ENCODE measurements around the gene SALL1. TPM values are rescaled to one million over a fixed set of nuclear protein-coding genes. Genes with fewer than 3 reads are reported as not detected.

SALL1 gene
- polyA plus RNA-seq, 1 experiment, result 9.9 TPM

DNA sequence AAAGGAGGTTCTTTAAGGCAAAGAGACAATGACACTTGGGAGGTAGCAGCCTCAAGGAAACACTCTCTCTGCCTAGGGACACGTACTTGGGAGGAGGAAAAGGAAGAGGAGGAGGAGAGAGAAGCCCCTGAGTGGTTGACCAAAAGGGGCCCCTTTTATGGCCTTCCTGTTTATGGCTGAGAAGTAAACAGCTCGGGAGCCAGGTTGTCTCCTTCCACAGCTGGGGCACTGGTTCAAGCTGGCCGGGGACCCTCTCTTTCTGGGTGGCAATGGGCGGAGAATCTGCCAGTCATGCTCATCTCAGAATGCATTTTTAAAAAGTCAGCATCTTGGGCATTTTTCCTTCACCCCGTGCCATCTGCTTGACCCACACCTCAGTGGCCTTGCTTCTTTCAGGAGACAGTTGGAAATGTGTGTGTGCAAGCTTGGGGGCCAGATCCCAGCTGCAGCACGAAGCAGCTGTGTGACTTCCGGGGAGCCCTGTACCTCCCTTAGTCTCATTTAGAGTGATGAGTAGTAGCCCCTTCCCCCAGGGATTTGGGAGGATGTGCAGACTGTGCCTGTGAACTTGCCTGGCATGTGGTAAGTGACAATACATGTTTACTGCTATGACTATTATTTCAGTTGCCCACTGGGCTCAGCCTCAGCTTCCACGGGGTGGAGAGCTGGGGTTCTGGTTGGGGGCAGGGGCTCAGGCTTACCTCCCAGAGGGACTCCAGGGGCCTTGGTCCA lies 33.8 kb upstream of the SALL1 start:
- DNase-seq (ENCODE audit: low read depth, low spot score), result no peak
- Histone ChIP-seq H3K27me3 (ENCODE audit: control insufficient read depth, insufficient read depth, low read length) (no peaks in the 10 kb centered on the region), H3K9me3 (ENCODE audit: control insufficient read depth, insufficient read depth, low read length) (no peaks in the 10 kb centered on the region), H3K4me3 (ENCODE audit: low read depth, low read length) (no peak overlapping the region), H3K27ac (ENCODE audit: low read depth, low read length) (no peak overlapping the region)
- TF ChIP-seq, protein P1, sequence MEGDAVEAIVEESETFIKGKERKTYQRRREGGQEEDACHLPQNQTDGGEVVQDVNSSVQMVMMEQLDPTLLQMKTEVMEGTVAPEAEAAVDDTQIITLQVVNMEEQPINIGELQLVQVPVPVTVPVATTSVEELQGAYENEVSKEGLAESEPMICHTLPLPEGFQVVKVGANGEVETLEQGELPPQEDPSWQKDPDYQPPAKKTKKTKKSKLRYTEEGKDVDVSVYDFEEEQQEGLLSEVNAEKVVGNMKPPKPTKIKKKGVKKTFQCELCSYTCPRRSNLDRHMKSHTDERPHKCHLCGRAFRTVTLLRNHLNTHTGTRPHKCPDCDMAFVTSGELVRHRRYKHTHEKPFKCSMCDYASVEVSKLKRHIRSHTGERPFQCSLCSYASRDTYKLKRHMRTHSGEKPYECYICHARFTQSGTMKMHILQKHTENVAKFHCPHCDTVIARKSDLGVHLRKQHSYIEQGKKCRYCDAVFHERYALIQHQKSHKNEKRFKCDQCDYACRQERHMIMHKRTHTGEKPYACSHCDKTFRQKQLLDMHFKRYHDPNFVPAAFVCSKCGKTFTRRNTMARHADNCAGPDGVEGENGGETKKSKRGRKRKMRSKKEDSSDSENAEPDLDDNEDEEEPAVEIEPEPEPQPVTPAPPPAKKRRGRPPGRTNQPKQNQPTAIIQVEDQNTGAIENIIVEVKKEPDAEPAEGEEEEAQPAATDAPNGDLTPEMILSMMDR (IDR thresholded peaks at IDR 0.05; ENCODE audit: low read depth, low read length), result no peak
- CTCF ChIA-PET, result interaction anchor here (0.6 to 0.8 kb wide), 3 partner anchors 19 to 427 kb away, joined by 3 to 6 read pairs (median 3); no protein-coding TSS in a partner anchor
- POLR2A ChIA-PET, result no interaction called here

DNA sequence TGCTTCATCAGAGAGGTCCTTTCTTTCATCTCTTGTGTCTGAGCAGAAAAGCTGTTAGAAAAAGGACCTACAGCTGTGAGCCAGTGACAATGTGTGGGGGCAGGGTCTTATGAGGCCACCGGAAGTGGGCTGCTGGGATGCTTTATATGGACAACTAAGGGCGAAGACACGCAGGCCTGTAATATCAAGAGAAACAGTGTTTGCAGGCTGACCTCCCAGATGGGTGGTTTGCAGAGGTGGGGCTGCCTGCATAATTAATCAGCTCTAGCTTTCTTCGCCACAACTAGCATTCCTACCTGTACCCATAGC lies 30.4 kb upstream of the SALL1 start:
- Histone ChIP-seq H3K27me3 (ENCODE audit: control insufficient read depth, insufficient read depth, low read length) (no peaks in the 10 kb centered on the region), H3K9me3 (ENCODE audit: control insufficient read depth, insufficient read depth, low read length) (no peaks in the 10 kb centered on the region), H3K4me3 (ENCODE audit: low read depth, low read length) (no peak overlapping the region), H3K27ac (ENCODE audit: low read depth, low read length) (no peak overlapping the region)
- TF ChIP-seq, protein P1 (IDR thresholded peaks at IDR 0.05; ENCODE audit: low read depth, low read length), result no peak
- no peak for DNase-seq (ENCODE audit: low read depth, low spot score)
- CTCF ChIA-PET, result no interaction called here
- POLR2A ChIA-PET, result no interaction called here

DNA sequence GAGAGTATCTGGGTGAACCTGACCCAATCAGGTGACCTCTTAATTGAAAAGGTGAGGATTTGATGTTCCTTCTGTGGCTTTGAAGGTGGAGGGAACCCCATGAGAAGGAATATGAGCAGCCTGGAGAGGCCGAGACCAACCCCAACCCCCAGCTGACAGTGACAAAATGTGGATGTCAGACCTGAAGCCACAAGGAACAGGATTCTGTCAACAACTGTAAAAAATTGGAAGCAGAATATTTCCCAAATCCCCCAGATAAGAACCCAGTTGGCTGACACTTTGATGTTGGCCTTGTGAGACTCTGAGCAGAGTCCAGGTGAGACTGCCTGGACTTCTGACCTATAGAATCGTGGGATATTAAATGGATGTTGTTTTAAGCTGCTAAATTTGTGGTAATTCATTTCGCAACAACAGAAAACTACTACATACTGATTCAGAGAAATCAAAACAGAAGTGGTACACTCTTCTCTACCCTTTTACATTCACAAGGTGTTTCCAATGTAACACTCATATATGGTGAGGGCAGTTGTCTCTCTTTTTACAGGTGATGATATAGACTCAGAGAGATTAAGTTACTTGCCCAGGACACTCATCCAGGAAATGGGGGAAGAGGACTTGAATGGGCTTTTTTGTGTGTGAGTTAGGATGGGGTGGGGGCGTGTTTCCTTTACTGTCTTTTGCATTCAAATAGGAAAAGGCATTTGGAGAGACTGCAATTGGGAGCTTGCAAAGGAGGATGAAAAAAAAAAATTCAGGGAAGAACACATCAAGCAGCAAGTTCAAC lies 29.8 kb upstream of the SALL1 start:
- CTCF ChIA-PET, result no interaction called here
- POLR2A ChIA-PET, result no interaction called here
- H3K27ac ChIP-seq (ENCODE audit: low read depth, low read length), result no peak overlapping the region

DNA sequence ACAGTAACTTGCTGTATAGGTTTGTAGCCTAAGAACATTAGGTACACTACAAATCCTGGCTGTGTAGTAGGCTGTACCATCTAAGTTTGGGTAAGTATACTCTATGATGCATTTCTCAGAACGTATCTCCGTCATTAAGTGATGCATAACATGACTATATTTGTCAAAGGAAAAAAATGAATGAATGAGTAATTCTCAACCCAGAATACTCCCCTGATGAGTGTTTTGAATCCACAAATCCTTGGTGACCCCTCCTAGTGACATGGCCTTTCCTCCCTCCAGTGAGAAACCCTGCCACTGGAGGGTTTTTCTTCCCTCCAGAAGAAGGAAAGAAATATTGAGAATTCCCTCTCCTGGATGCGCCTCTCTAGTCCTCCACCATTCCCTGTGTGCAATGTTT lies 24.0 kb upstream of the SALL1 start:
- H3K9me3 ChIP-seq (ENCODE audit: control insufficient read depth, insufficient read depth, low read length), result no peaks in the 10 kb centered on the region
- TF ChIP-seq, protein P1 (IDR thresholded peaks at IDR 0.05; ENCODE audit: low read depth, low read length), result no peak
- no peak overlapping the region for H3K4me3 ChIP-seq (ENCODE audit: low read depth, low read length)
- CTCF ChIA-PET, result no interaction called here
- no peaks in the 10 kb centered on the region for H3K27me3 ChIP-seq (ENCODE audit: control insufficient read depth, insufficient read depth, low read length)
- POLR2A ChIA-PET, result interaction anchor here (1.0 kb wide), 1 partner anchor 22 kb away, joined by 3 read pairs; no protein-coding TSS in a partner anchor
- no peak for DNase-seq (ENCODE audit: low read depth, low spot score)
- no peak overlapping the region for H3K27ac ChIP-seq (ENCODE audit: low read depth, low read length)

More for the DNA sequence above, 29.8 kb upstream of the SALL1 start:
- H3K9me3 ChIP-seq (ENCODE audit: control insufficient read depth, insufficient read depth, low read length), result no peaks in the 10 kb centered on the region
- no peak for DNase-seq (ENCODE audit: low read depth, low spot score)
- no peak overlapping the region for H3K4me3 ChIP-seq (ENCODE audit: low read depth, low read length)
- H3K27me3 ChIP-seq (ENCODE audit: control insufficient read depth, insufficient read depth, low read length), result no peaks in the 10 kb centered on the region
- TF ChIP-seq, protein P1 (IDR thresholded peaks at IDR 0.05; ENCODE audit: low read depth, low read length), result no peak

DNA sequence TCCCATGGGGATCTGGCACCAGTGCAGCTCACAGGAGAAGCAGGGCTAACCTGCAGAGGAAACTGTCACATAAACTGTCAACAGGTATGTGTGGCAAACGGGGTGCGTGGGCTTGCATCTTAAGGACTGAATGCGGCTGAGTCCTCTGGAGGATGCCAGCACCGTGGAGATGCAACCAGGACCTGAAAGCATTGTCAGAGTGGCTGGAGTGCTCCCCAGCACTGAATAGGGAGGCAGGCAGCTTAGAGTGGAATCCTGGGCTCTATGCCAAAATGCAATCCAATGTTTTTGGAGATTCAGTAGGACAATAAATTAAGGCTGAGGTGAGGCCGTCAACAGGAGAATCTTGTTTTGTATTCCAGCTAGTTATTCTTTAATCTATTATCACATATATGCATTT lies 21.3 kb upstream of the SALL1 start:
- Histone ChIP-seq H3K27me3 (ENCODE audit: control insufficient read depth, insufficient read depth, low read length) (no peaks in the 10 kb centered on the region), H3K9me3 (ENCODE audit: control insufficient read depth, insufficient read depth, low read length) (no peaks in the 10 kb centered on the region), H3K27ac (ENCODE audit: low read depth, low read length) (no peak overlapping the region), H3K4me3 (ENCODE audit: low read depth, low read length) (no peak overlapping the region)
- ChIA-PET CTCF (no interaction called here), POLR2A (no interaction called here)
- TF ChIP-seq, protein P1 (IDR thresholded peaks at IDR 0.05; ENCODE audit: low read depth, low read length), result no peak
- no peak for DNase-seq (ENCODE audit: low read depth, low spot score)
